Cerebellar nuclear complex (tissue), 1 donor: ENCODE measurements around the gene CYBRD1.

Experiments
- DNase-seq, 2 experiments: peaks; one replicate each; lab custom pipeline; 2025; lab: John Stamatoyannopoulos, UW

The CYBRD1 gene

GRCh38 chr2:171553858-171554257 is 31.6 kb downstream of the CYBRD1 start:
- no peak for DNase-seq

DNA sequence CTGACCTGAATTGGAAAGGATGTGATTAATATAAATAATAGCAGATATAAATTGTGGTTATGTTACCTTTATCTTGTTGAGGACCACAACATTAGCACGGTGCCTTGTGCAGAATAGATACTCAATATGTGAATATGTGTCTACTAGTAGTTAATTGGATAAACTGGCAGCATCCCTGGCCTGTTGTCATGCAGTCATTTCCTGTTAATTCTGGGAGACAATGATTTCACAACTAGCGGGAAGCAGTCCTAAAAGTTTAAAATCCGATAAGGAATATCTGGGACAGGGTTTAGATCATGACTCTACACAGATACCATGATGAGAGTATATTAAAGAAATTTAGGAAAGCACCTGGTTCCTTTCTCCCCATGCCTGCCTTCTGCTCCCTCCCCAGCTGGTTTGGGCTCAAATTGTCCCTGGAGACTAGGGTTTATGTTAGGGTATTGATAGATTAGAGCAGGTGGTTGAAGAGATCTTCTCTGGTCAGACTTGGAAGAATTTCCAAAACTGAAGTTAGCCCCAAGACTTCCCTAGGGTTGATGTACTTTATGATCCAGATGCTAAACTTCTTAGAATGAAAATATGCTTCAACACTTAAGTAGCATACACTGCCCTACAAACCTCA is 32.8 kb downstream of the CYBRD1 start:
- DNase-seq: no peak

- DNase-seq: no peak
Measured at GRCh38 chr2:171557363-171557762, 35.1 kb downstream of the CYBRD1 start.

DNA sequence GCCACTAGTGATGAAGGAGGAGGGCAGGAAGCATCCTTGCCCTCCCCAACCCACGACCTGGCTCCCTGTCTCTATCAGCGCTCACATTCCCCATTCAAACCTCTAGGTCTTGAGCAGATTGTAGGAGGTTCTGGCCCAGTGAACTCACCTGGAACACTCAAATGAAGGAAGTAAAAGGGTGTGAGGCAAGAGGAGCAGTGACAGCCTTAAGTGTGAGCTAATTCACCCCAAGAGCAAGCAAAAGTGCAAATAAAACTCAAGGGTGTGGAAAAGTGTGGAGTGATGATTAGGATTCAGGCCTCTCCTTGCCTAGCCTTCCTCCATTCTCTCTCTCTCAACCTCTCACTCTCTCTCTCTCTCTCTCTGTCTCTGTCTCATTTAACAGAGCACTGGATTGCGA is 41.0 kb downstream of the CYBRD1 start:
- DNase-seq: no peak

- DNase-seq: no peak
Measured at GRCh38 chr2:171564463-171564862, 42.2 kb downstream of the CYBRD1 start.

- DNase-seq: no peak
Measured at GRCh38 chr2:171566057-171566456, 43.8 kb downstream of the CYBRD1 start.

DNA sequence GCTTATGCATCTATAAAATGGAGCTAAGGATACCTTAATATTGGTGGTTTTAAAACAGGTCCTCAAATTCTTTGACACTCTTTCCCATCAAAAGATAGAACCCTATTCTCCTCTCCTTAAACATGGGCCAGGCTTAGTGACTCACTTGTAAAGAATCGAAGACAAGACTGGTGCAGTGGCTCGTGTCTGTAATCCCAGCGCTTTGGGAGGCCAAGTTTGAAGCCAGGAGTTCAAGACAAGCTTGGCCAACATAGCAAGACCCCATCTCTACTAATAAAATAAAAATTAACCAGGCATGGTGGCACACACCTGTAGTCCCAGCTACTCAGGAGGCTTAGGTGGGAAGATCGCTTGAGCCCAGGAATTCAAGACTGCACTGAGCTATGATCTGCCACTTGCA is 44.5 kb downstream of the CYBRD1 start:
- no peak for DNase-seq

GRCh38 chr2:171568089-171568488 is 45.8 kb downstream of the CYBRD1 start:
- no peak for DNase-seq

- no peak for DNase-seq
Measured at GRCh38 chr2:171571721-171572120, 49.4 kb downstream of the CYBRD1 start.

GRCh38 chr2:171574149-171574795 is 52.0 kb downstream of the CYBRD1 start:
- no peak for DNase-seq

- DNase-seq: no peak
Measured at GRCh38 chr2:171575606-171576005, 53.3 kb downstream of the CYBRD1 start.

DNA sequence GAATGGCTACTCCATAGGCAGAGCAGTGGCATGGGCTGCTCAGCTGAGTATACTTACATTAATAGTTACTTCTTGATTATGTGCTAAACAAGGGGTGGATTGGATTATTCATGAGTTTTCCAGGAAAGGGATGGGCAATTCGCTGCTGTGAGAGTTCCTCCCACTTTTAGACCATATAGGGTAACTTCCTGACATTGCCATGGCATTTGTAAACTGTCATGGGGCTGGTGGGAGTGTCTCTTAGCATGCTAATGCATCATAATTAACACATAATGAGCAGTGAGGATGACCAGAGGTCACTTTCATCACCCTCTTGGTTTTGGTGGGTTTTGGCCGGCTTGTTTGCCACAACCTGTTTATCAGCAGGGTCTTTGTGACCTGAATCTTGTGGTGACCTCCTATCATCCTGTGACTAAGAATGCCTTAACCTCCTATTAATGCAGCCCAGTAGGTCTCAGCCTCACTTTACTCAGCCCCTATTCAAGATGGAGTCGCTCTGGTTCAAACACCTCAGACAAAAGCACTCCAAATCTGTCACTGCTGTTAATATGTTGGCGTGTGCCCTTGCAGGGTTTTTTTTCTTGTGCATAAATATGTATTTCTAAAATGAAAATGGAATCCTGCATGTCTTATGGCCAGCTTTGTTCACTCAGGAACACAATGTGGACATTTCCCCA is 56.0 kb downstream of the CYBRD1 start:
- no peak for DNase-seq

DNA sequence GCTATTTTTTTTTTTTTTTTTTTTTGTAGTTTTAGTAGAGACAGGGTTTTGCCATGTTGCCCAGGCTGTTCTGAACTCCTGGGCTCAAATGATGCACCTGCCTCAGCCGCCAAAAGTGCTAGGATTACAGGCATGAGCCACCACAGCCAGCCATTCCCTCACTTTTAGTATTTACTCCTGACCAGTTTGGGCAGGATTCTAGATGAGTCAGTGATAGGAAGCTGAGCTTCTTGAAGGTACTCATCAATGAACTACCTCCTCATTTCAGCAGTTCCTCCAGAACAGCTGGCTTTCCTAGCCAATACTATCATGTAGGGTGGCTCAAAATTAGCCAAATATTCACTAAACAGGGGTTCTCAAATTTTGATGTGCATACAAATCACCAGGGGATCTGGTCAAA is 57.2 kb downstream of the CYBRD1 start:
- DNase-seq: no peak

DNA sequence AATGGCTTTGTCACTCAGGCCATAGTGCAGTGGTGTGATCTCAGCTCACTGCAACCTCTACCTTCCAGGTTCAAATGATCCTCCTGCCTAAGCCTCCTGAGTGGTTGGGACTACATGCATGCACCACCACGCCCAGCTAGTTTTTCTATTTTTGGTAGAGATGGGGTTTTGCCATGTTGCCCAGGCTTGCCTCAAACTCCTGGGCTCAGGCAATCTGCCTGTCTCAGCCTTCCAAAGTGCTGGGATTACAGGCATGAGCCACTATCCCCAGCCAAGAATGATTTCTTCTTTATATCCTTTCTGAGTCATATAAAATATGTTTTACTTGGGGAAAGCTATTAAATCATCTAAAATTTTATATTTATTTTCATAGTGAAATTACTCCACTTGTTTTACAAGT is 61.3 kb downstream of the CYBRD1 start:
- no peak for DNase-seq

GRCh38 chr2:171584001-171584400 is 61.7 kb downstream of the CYBRD1 start:
- no peak for DNase-seq

DNA sequence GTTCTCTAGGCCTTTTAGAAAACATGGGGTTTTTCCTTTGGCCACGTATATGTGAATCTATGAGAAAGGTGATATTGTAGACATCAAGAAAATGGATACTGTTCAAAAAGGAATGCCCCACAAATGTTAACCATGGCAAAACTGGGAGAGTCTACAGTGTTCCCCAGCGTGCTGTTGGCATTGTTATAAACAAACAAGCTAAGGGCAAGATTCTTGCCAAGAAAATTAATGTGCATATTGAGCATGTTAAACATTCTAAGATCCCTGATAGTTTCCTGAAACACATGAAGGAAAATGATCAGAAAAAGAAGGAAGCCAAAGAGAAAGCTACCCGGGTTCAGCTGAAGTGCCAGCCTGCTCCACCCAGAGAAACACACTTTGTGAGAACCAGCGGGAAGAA is 64.9 kb downstream of the CYBRD1 start:
- no peak for DNase-seq

- DNase-seq: no peak
Measured at GRCh38 chr2:171587567-171587966, 65.3 kb downstream of the CYBRD1 start.

DNA sequence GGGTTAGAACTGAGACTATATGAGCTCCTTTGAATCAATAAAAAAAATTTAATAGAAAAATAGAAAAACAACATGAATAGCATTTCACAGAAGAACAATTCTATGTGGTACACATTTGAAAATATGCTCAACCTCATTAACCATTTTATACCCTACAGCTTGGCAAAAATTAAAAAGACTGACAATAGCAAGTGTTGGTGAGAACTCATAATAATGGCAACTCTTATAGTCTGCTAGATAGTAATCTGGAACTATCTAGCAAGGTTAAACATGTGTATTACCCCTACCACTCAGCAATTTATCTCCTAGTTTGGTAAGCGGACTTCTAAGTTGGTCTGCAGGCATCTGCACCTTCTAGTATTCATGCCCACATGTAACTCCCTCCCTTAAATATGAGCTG is 67.8 kb downstream of the CYBRD1 start:
- no peak for DNase-seq

DNA sequence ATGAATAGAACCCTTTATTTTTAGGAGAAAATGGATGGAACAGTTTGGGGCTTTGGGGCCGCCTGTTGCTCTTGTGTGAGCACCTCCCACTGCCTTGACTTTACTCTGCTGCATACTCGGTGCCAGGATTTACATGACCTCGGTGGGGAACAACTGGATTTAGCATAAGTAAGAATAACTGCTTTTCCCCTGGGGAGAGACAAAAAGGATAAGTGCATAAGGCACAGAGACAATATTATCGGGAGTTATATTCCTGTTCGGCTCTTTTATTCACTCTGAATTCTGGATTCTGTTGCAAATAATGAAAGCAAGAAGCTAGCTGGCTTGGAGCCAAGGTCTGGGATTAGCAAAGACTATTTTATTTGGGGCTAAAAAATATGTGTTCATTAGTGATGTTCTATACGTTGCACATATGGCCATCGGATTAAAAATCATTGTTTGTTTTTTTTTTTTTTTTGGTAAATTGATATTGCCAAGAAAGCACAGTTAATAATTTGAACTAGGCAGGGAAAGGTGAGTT is 69.8 kb downstream of the CYBRD1 start:
- DNase-seq: no peak

GRCh38 chr2:171595456-171595855 is 73.2 kb downstream of the CYBRD1 start:
- no peak for DNase-seq

DNA sequence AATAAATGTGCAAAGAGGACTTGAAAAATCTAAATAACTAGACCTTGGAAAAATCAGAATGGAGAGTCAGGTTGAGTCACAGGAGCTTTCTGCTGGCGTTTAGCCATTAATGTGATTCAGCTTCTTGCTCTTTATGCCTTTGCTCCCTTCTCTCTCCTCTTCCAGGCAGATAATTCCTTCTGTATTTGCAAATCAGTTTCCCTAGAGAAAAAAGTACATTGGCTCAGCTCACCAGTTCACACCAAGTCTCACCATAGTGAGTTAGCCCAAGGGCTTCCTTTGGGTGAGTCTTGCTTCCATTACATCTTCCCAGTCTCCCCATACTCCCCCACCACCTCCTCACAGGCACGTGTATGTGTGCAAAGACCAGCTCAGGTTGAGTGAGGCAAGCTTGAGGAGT is 73.6 kb downstream of the CYBRD1 start:
- DNase-seq: no peak

GRCh38 chr2:171598713-171599319 is 76.5 kb downstream of the CYBRD1 start:
- no peak for DNase-seq

- DNase-seq: no peak
Measured at GRCh38 chr2:171600126-171600525, 77.9 kb downstream of the CYBRD1 start.
